HL-60 (cell line): ENCODE data around the gene STOM.

Source experiments
- DNase-seq, 2 experiments: peaks; one replicate each; pipeline ENCODE4 v3.0.0-alpha.2; 2010 to 2020; ENCODE audit warnings: low read depth in 1 of 2, low spot score in 1 of 2
- H3K27ac ChIP-seq: fragments of 250-450 bp; sonication (Bioruptor Pico); replicated peaks from 2 replicates; pipeline ENCODE4 v1.5.1; 2020; ENCODE audit warnings: mild to moderate bottlenecking, moderate library complexity
- H3K27me3 ChIP-seq: fragments of 250-450 bp; sonication (Bioruptor Pico); 2 replicates; pipeline ENCODE4 v1.5.1; 2021; ENCODE audit warnings: mild to moderate bottlenecking, moderate library complexity; ENCODE audit not compliant: insufficient read depth, poor library complexity, severe bottlenecking
- H3K4me3 ChIP-seq: replicated peaks from 2 replicates; pipeline ENCODE4 v1.5.1; 2011; ENCODE audit warnings: mild to moderate bottlenecking, control low read depth, low read length; ENCODE audit not compliant: insufficient read depth
- GABPA ChIP-seq: IDR thresholded peaks from 2 replicates; pipeline ENCODE4 v1.6.1; 2012; ENCODE audit warnings: low read depth
- POLR2AphosphoS5 ChIP-seq: IDR thresholded peaks from 2 replicates; pipeline ENCODE4 v1.6.1; 2012; ENCODE audit warnings: low read depth
- SPI1 ChIP-seq: IDR thresholded peaks from 2 replicates; pipeline ENCODE4 v1.6.1; 2012; ENCODE audit warnings: low read depth, mild to moderate bottlenecking, borderline replicate concordance
- TF ChIP-seq, protein P1 (sequence below): IDR thresholded peaks from 2 replicates; pipeline ENCODE4 v1.6.1; 2012; ENCODE audit warnings: low read depth; ENCODE audit not compliant: insufficient replicate concordance
- TF ChIP-seq, protein P2 (sequence below): IDR thresholded peaks from one replicate; pipeline ENCODE4 v1.5.1; 2011; ENCODE audit warnings: low read length, control low read depth, inconsistent platforms; ENCODE audit not compliant: insufficient read depth

The STOM gene

DNA sequence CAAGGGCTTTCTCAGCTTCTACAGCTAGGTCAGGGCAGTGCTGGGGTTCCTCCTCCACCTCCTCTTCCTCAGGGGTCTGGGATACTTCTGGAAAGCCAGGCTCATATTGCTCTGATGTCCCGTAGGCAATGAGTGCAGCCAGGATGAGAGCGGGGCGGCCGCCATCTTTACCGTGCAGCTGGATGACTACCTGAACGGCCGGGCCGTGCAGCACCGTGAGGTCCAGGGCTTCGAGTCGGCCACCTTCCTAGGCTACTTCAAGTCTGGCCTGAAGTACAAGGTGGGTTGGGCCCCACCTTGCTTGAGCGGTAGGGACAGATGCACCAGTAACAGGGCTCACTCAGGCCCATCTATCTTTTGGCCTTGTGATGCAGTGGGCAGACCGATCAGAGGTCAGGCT is 67.3 kb downstream of the STOM start:
- TF ChIP-seq POLR2AphosphoS5 = no peak
- TF ChIP-seq SPI1 = no peak
- no peak for TF ChIP-seq GABPA
- TF ChIP-seq, protein P1, sequence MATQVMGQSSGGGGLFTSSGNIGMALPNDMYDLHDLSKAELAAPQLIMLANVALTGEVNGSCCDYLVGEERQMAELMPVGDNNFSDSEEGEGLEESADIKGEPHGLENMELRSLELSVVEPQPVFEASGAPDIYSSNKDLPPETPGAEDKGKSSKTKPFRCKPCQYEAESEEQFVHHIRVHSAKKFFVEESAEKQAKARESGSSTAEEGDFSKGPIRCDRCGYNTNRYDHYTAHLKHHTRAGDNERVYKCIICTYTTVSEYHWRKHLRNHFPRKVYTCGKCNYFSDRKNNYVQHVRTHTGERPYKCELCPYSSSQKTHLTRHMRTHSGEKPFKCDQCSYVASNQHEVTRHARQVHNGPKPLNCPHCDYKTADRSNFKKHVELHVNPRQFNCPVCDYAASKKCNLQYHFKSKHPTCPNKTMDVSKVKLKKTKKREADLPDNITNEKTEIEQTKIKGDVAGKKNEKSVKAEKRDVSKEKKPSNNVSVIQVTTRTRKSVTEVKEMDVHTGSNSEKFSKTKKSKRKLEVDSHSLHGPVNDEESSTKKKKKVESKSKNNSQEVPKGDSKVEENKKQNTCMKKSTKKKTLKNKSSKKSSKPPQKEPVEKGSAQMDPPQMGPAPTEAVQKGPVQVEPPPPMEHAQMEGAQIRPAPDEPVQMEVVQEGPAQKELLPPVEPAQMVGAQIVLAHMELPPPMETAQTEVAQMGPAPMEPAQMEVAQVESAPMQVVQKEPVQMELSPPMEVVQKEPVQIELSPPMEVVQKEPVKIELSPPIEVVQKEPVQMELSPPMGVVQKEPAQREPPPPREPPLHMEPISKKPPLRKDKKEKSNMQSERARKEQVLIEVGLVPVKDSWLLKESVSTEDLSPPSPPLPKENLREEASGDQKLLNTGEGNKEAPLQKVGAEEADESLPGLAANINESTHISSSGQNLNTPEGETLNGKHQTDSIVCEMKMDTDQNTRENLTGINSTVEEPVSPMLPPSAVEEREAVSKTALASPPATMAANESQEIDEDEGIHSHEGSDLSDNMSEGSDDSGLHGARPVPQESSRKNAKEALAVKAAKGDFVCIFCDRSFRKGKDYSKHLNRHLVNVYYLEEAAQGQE = no peak
- TF ChIP-seq, protein P2, sequence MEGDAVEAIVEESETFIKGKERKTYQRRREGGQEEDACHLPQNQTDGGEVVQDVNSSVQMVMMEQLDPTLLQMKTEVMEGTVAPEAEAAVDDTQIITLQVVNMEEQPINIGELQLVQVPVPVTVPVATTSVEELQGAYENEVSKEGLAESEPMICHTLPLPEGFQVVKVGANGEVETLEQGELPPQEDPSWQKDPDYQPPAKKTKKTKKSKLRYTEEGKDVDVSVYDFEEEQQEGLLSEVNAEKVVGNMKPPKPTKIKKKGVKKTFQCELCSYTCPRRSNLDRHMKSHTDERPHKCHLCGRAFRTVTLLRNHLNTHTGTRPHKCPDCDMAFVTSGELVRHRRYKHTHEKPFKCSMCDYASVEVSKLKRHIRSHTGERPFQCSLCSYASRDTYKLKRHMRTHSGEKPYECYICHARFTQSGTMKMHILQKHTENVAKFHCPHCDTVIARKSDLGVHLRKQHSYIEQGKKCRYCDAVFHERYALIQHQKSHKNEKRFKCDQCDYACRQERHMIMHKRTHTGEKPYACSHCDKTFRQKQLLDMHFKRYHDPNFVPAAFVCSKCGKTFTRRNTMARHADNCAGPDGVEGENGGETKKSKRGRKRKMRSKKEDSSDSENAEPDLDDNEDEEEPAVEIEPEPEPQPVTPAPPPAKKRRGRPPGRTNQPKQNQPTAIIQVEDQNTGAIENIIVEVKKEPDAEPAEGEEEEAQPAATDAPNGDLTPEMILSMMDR = no peak
- no peaks in the 10 kb centered on the region for H3K27me3 ChIP-seq
- no peak for DNase-seq
- H3K4me3 ChIP-seq = no peak overlapping the region
- no peak overlapping the region for H3K27ac ChIP-seq

DNA sequence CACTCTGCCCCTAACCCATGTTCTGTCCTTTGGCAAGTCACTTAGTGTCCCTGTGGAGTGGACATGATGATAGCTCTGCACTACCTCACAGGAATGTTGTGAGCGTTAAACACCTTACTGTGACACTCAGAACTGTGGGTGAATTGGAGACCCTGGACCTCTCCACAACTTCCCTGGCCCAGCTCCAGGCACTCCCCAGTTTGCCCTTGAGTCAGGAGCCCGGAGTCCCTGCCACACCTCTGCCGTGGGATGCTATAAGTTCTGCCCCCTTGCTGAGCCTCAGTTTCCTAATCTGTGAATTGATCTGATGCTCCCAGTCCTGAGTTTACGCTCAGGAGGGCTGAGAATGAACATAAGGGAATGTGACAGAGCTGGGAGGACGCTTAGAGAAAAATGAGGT is 67.7 kb downstream of the STOM start:
- no peak for DNase-seq
- Histone ChIP-seq H3K27ac (no peak overlapping the region), H3K27me3 (no peaks in the 10 kb centered on the region), H3K4me3 (no peak overlapping the region)
- TF ChIP-seq, protein P1 = no peak
- TF ChIP-seq, protein P2 = no peak

DNA sequence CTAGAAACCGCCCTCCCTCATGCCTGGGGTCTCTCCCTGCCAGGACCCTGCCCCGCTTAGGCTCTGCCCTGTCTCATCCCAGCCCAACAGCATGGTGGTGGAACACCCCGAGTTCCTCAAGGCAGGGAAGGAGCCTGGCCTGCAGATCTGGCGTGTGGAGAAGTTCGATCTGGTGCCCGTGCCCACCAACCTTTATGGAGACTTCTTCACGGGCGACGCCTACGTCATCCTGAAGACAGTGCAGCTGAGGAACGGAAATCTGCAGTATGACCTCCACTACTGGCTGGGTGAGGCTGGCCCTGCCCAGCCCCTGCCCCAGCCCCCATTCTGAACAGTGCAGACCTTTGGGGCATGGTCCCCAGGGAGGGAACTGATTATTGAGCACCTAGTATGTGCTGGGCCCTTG is 68.2 kb downstream of the STOM start:
- H3K27me3 ChIP-seq = no peaks in the 10 kb centered on the region
- H3K27ac ChIP-seq = no peak overlapping the region
- DNase-seq = no peak
- TF ChIP-seq, protein P2 = no peak
- no peak for TF ChIP-seq POLR2AphosphoS5
- TF ChIP-seq SPI1 = no peak
- no peak for TF ChIP-seq GABPA
- TF ChIP-seq, protein P1 = no peak
- no peak overlapping the region for H3K4me3 ChIP-seq
